GM21381 (cell line): ENCODE results near the gene GPC5.
"Not testable (repeated sequence)": the region's sequence is repeated elsewhere in the genome, so short reads cannot be mapped to it uniquely, and the experiment has no call there.

ENCODE experiments used
- ATAC-seq: cut with Tn5 transposase; IDR thresholded peaks from one replicate; pipeline ENCODE4 v1.9.1; 2021; ENCODE audit warnings: mild to moderate bottlenecking, moderate library complexity; ENCODE audit not compliant: unreplicated experiment

The GPC5 gene

DNA sequence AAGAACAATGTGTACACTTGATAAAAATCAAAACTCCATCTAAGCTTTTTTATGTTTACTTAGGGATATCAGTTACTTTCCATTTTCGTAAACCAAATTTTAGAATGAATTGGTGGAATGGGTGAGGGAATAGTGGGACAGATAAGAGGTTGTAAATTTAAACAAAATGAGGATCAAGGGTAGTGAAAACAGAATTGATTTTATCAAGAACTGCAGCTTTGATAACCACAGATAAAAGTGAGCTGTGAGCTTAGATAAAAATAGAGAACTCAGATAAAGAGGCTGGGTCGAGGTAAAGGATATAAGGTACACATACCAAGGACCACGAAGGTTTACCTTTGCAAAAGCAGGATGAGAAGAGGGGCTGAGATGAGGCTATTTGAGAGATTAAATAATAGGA, 1015.0 kb downstream of the GPC5 start:
- ATAC-seq, result no peak

DNA sequence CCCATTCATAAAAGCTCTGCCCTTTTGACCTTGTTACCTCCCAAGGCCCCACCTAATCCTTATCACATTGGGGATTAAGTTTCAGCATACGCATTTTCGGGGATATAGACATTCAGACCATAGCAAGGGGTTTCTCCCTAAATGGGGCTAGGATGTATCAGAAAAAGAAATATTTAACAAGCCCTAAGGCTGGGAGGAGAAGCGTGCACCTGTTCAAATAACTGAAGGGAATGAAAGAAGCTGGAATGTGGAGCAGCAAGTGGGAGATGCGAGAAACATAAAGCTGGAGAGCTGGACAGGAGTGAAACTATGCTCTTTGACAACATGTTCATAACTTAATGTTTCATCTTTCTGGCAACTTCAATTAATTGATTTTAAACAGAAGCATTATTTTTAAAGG, 1016.4 kb downstream of the GPC5 start:
- no peak for ATAC-seq

DNA sequence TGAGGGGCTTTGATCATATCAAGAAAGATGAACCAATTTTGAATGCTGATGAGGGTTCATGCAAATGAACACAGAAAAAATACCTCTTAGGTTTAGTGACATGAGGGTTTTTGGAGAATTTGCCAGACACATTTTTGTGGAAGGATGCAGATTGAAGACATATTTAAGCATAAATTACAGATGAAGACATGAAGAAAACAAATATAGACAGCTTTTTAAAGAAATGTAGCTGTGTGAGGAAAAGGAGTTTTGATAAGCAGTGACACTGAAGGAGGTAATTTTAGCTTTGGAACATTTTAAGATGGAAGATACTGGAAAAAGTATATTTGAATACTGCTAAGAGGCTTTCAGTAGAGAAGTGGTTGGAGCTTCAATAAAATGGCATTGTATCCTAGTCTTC, 1017.4 kb downstream of the GPC5 start:
- no peak for ATAC-seq

DNA sequence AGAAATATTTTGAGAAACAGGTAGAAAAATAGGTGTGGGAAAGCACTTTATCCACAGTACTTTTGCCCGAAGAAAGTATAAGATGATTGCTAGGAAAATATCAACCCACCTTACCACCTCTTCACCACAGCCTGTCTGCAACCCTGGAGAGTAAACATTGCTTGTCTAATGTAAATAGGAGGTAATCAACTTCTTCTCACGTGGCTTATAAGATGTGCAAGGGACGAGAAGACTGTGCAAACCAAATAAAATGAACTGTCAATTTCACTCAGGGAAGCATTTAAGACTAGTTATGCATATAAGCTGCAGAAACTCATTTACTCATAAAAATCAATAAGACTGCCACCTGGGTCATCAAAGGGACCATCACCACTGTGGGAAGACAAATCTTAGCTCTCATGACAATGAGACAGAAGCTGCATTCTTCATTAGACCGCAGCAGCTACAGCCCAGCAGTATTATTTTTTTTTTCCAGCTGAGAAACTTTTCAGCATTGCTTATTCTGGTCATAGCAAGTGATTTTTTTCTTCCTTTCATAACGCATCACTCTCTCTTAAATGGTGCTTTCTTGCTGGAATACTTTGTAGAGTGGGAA, 1020.5 kb downstream of the GPC5 start:
- ATAC-seq, result no peak

DNA sequence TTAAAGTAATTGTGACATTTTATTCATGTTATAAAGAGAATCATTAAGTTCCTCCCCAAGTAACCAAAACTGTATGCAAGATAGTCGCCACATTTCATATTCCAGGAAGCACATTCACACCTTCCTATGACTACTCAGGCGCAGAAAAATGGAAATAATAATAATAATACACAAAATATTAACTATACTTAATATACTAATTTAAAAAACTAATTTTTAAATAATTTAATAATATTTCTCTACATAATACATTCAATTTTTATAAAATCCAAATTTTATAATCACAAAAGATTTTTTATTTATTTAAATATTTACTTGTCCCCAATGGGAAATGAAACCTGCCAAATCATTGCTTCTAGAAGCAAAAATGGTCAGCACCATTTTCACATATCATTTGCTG, 1030.8 kb downstream of the GPC5 start:
- no peak for ATAC-seq

GRCh38 chr13:92433386-92433785, 1035.0 kb downstream of the GPC5 start:
- no peak for ATAC-seq

DNA sequence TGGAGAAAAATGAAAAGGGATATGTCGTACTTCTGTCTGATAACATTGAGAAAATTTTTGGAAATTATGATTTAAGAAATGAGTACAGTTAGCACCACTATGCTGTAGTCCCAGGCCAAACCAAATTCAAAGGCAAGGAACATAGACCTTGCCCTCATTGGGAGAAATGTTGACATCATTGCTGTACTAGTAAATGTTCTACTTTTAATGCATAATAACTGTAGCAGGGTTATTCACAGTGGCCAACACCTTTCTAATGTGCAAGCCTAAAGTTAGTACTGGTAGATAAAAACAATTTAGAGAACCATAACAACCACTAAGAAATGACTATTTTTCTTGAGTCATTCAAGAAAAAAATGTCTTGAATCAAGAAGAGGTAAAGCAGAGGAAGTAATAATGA, 1035.5 kb downstream of the GPC5 start:
- ATAC-seq, result no peak

GRCh38 chr13:92436924-92437323, 1038.5 kb downstream of the GPC5 start:
- no peak for ATAC-seq

GRCh38 chr13:92444244-92444643, 1045.8 kb downstream of the GPC5 start:
- no peak for ATAC-seq

- ATAC-seq, result no peak
Measured at GRCh38 chr13:92451060-92451459, 1052.6 kb downstream of the GPC5 start.

GRCh38 chr13:92452840-92453239, 1054.4 kb downstream of the GPC5 start:
- ATAC-seq, result no peak

- no peak for ATAC-seq
Measured at GRCh38 chr13:92459306-92459705, 1060.9 kb downstream of the GPC5 start.

DNA sequence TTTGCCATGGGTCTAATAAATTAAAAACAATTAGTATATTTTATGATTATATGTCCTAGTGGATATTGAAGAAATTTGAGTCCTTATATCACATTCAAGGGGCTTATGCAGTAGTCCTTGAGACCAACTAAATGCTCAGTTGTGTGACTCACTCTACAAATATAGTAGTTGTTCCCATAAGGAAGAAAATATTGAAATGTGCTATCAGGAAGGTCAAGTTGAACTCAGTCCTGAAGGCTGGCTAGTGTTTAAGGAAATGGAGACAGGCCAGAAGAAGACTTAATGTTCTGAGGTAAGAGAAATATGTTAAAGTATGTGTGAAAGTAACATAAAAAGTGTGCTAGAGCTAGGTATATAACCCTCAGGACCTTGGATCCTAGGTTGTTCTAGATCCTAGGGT, 1062.1 kb downstream of the GPC5 start:
- ATAC-seq, result no peak

DNA sequence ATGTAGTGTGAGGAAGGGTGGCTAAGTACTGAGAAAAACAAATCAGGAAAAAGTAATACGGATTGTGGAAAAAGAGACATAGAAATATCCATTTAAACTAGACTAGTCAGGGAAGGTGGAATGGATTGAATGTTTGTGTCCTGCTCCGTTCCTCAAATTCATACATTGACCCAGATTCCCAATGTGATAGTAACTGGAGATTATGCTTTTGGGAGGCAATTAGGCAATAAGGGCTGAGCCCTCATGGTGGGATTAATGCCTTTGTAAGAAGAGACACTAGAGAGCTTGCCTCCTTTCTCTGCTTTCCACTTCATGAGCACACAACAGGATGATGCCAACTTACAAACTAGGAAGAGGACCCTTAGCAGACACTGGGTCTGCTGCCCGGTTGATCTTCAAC, 1063.0 kb downstream of the GPC5 start:
- no peak for ATAC-seq

- no peak for ATAC-seq
Measured at GRCh38 chr13:92461831-92462230, 1063.4 kb downstream of the GPC5 start.

- ATAC-seq, result no peak
Measured at GRCh38 chr13:92463134-92463533, 1064.7 kb downstream of the GPC5 start.

GRCh38 chr13:92473765-92474475, 1075.5 kb downstream of the GPC5 start:
- ATAC-seq, result no peak

DNA sequence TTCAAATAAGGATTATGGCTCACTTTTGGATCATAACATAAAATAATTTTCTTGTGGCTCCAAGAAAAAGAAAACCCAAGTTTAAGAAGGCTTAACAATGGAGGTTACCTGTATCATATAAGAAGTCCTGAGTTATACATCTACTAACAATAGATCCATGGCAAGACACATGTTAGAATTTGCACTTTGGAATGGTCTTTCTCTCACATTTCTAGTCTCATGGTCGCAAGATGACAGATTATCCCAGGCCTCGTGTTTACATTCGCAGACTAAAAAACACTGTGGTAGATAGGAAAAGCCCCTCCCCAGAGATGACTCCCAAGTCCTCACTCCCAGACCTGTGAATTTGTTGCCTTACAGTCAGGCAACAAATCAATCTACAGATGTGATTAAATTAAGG, 1082.0 kb downstream of the GPC5 start:
- no peak for ATAC-seq

DNA sequence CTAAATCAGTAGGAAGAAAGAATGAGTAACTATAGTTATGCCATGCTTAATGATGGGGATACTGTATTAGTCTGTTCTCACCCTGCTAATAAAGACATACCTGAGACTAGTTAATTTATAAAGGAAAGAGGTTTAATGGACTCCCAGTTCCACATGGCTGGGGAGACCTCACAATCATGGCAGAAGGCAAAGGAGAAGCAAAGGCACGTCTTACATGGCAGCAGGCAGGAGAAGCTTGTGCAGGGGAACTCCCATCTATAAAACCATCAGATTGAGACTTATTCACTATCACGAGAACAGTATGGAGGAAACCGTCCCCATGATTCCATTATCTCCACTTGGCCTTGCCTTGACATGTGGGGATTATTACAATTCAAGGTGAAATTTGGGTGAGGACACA, 1084.4 kb downstream of the GPC5 start:
- ATAC-seq, result not testable (repeated sequence)

DNA sequence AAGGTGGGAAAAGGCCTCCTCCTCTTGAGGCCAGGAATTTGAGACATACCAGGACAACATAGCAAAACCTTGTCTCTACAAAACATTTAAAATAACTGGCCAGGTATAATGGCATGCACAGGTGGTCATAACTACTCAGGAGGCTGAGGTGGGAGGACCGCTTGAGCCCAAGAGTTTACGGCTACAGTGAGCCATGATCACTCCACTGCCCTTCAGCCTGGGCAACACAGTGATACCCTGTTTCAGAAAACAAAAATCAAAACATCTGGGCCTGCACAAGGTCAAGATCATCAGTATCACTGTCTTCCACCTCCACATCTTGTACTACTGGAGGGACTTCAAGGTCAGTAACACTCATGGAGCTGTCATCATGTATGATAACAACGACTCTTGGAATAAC, 1085.5 kb downstream of the GPC5 start:
- ATAC-seq, result no peak

DNA sequence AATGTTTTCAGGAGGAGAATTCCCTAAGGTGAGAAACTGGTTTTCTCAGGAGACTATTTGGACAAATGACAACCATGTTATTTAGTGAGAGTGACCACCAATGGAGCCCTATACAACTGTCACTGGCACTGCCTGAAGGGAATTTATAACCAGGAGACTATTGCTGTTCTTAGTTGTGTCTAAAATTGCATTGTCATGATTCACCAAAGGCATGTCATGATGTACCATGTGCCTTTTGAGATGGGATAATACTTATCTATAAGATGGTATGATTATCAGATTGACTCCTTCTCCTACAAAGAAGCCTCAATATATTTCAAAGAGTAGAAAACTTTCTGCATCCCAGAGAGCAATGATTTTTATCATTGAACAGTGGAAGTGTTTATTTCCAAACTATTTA, 1088.8 kb downstream of the GPC5 start:
- ATAC-seq, result no peak

DNA sequence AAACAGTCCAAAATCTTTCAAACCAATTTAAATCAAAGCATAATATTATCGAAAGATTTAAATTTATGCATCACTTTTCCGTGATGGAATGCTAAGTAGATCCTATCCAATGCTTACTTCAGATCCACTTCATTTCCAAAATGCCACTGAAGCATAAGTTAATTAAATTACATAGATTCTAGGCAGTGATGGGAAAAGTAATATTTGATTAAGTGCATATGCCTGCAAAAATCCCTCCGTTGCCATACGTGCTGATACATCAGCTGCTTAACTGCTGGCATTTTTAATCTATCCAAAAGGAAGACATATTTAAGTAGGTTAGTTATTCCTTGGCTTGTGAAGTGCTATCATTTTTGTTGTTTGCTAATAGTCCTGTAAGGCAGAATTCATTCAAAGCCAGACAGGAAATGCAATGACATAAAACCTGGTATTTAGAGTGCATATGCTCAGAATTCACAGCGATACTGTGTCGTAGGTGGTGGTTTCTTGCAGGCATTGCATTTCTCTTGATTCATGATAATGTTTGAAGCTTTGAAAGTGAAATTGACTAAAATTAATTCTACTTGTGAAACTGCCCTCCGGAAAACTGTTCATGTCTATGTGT, 1089.9 kb downstream of the GPC5 start:
- no peak for ATAC-seq

DNA sequence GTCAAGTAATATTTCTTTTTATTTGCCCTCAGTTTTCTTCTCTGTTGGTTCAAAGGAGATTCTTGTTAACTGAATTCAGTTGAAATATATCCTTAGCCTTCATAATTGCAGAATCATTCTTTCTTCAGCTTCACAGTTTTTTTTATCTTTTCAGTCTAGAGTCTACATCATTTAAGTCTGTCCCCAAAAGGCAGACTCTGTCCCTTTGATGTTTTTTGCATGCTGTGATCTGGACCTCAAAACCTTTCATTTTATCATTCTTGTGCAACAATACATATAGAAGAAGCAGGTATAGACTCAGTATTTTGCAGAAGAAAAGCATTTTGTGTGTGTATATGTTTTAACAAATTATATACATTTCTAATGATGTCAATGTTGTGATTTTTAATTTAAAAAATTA, 1093.4 kb downstream of the GPC5 start:
- no peak for ATAC-seq
